Liver (tissue), 9 donors: Measurements from ENCODE around the gene OR52N5. TPM values are rescaled to one million over a fixed set of nuclear protein-coding genes. Genes with fewer than 3 reads are reported as not detected.

Experiments
- DNase-seq: peaks from one replicate; pipeline ENCODE4 v3.0.0-alpha.2; 2017; ENCODE audit warnings: low spot score
- H3K27ac ChIP-seq, 2 donors: one replicate each; pipeline ENCODE4 v1.7.0; 2013; ENCODE audit warnings: inconsistent platforms in 2 of 2, low read length in 2 of 2, control low read depth in 1 of 2, low read depth in 1 of 2, mild to moderate bottlenecking in 1 of 2
- H3K27me3 ChIP-seq, 4 donors: one replicate each; pipeline versions ENCODE4 v1.6.1 to v1.7.0; 2013; ENCODE audit warnings: low read length in 3 of 4, inconsistent platforms in 1 of 4, mild to moderate bottlenecking in 1 of 4, moderate library complexity in 1 of 4; ENCODE audit not compliant: control insufficient read depth in 4 of 4, insufficient read depth in 4 of 4
- H3K36me3 ChIP-seq, 4 donors: one replicate each; pipeline versions ENCODE4 v1.6.1 to v1.7.0; 2013; ENCODE audit warnings: low read length in 3 of 4, mild to moderate bottlenecking in 3 of 4, low read depth in 1 of 4, moderate library complexity in 1 of 4; ENCODE audit not compliant: control insufficient read depth in 4 of 4, insufficient read depth in 3 of 4
- H3K4me1 ChIP-seq, 4 donors: one replicate each; pipeline versions ENCODE4 v1.6.1 to v1.7.0; 2013; ENCODE audit warnings: low read length in 3 of 4, mild to moderate bottlenecking in 3 of 4, moderate library complexity in 1 of 4; ENCODE audit not compliant: control insufficient read depth in 4 of 4, insufficient read depth in 4 of 4
- H3K4me3 ChIP-seq, 3 donors: one replicate each; pipeline versions ENCODE4 v1.6.1 to v1.7.0; 2013; ENCODE audit warnings: low read length in 3 of 3, control low read depth in 1 of 3, low read depth in 1 of 3, mild to moderate bottlenecking in 1 of 3
- H3K9ac ChIP-seq, 2 donors: one replicate each; pipeline ENCODE4 v1.7.0; 2013; ENCODE audit warnings: low read length in 2 of 2, mild to moderate bottlenecking in 2 of 2, moderate library complexity in 2 of 2, control low read depth in 1 of 2, low read depth in 1 of 2
- H3K9me3 ChIP-seq, 4 donors: one replicate each; pipeline versions ENCODE4 v1.6.1 to v1.7.0; 2013; ENCODE audit warnings: low read length in 3 of 4; ENCODE audit not compliant: control insufficient read depth in 4 of 4
- ATF3 ChIP-seq: IDR thresholded peaks from 2 replicates; pipeline ENCODE4 v1.6.1; 2016; ENCODE audit warnings: antibody characterized with exemption
- EGR1 ChIP-seq, 2 donors: IDR thresholded peaks; 2 replicates each; pipeline ENCODE4 v1.6.1; 2016 to 2018; ENCODE audit warnings: antibody characterized with exemption in 2 of 2, low read depth in 2 of 2
- FOXA1 ChIP-seq: IDR thresholded peaks from 2 replicates; pipeline ENCODE4 v1.6.1; 2016; ENCODE audit warnings: antibody characterized with exemption
- GABPA ChIP-seq, 2 donors: IDR thresholded peaks in 1 of 2; conservative IDR thresholded peaks in 1 of 2; 2 replicates each; pipeline ENCODE4 v1.6.1; 2016; ENCODE audit warnings: antibody characterized with exemption in 2 of 2, mild to moderate bottlenecking in 1 of 2, moderate library complexity in 1 of 2
- HNF4A ChIP-seq, 2 donors: conservative IDR thresholded peaks; 2 replicates each; pipeline ENCODE4 v1.6.1; 2016; ENCODE audit warnings: antibody characterized with exemption in 2 of 2, mild to moderate bottlenecking in 2 of 2
- NR2F2 ChIP-seq: IDR thresholded peaks from 2 replicates; pipeline ENCODE4 v1.6.1; 2016; ENCODE audit warnings: antibody characterized with exemption
- RAD21 ChIP-seq, 2 donors: IDR thresholded peaks; 2 replicates each; pipeline ENCODE4 v1.6.1; 2016; ENCODE audit warnings: antibody characterized with exemption in 2 of 2, mild to moderate bottlenecking in 2 of 2
- REST ChIP-seq: IDR thresholded peaks from 2 replicates; pipeline ENCODE4 v1.6.1; 2016; ENCODE audit warnings: antibody characterized with exemption, mild to moderate bottlenecking
- RXRA ChIP-seq, 2 donors: IDR thresholded peaks; 2 replicates each; pipeline ENCODE4 v1.6.1; 2017 to 2018; ENCODE audit warnings: antibody characterized with exemption in 2 of 2, mild to moderate bottlenecking in 1 of 2
- TAF1 ChIP-seq: conservative IDR thresholded peaks from 2 replicates; pipeline ENCODE4 v1.6.1; 2016; ENCODE audit warnings: antibody characterized with exemption, mild to moderate bottlenecking
- YY1 ChIP-seq: IDR thresholded peaks from 2 replicates; pipeline ENCODE4 v1.6.1; 2016; ENCODE audit warnings: antibody characterized with exemption, mild to moderate bottlenecking
- WGBS: extraction: QIAGEN DNeasy Blood & Tissue Kit; methylation state at CpG from one replicate; pipeline ENCODE4 v1.1.7; 2013; 5-methylcytosine and 5-hydroxymethylcytosine counted together
- polyA plus RNA-seq, 2 donors: library from polyadenylated mRNA; stranded (reverse) in 1 of 2; unstranded in 1 of 2; fragments of 200-250 nt in 1 of 2; fragments of >200 nt in 1 of 2; fragmentation: Nextera tagmentation in 1 of 2; extraction: Ambion mirVana in 1 of 2; gene quantifications; one replicate each; pipeline versions ENCODE4 v1.2.1 to v1.2.3, GENCODE V29; 2013 to 2015
- total RNA-seq, 2 donors: library from RNA; depleted of rRNA; stranded (reverse); fragments of >200 nt; gene quantifications; one replicate each; pipeline ENCODE4 v1.2.3, GENCODE V29; 2014
- TF ChIP-seq, protein P1 (sequence below): IDR thresholded peaks from 2 replicates; pipeline ENCODE4 v1.6.1; 2016; ENCODE audit warnings: antibody characterized with exemption
- TF ChIP-seq, protein P2 (sequence below): fragments of 150-350 bp; IDR thresholded peaks from 2 replicates; pipeline ENCODE4 v1.5.1; 2017; ENCODE audit warnings: improper control_type of control experiment, low read depth, low read length; ENCODE audit not compliant: missing input control
- donor health status: healthy.
- donor health status: healthy.
- donor health status: healthy.
- donor health status: healthy.
- donor health status: healthy.

Gene OR52N5
- total and polyA plus RNA-seq, 4 donors = 0.08 TPM; not detected in 3

DNA sequence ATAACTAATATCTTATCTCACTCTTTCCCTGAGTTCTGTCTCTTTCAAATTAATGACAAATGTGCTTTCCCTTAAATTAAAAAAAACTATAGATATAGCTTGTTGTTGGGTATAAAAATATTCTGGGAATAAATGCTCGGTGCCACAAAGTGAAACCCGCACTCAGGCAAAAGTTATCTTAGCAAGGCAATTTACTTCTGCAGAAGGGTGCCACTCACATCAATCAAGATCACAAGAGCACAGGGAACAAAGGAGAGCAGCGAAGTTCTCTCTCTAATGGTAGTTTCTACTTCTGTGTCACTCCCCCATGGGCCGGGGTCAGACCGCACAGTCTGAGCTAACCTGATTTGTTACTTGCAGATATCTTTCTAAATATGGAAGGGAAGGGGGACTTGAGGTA lies 20.8 kb upstream of the OR52N5 start (continued):
- TF ChIP-seq RXRA (IDR thresholded peaks at IDR 0.05) (no peak), NR2F2 (no peak), TAF1 (no peak), FOXA1 (no peak)

GRCh38 chr11:5796541-5796940 lies 13.4 kb upstream of the OR52N5 start:
- Histone ChIP-seq H3K9ac (no peak overlapping the region), H3K9me3 (no peaks in the 10 kb centered on the region), H3K4me1 (no peaks in the 10 kb centered on the region), H3K27ac (no peak overlapping the region), H3K4me3 (no peak overlapping the region), H3K27me3 (peaks cover 0 to 3% (median 0%) of the 10 kb centered on the region in 4 donors), H3K36me3 (no peaks in the 10 kb centered on the region)
- 84% methylated on average over 6 of the region's 6 CpGs for whole genome bisulfite sequencing
- no peak for DNase-seq
- TF ChIP-seq, protein P1, sequence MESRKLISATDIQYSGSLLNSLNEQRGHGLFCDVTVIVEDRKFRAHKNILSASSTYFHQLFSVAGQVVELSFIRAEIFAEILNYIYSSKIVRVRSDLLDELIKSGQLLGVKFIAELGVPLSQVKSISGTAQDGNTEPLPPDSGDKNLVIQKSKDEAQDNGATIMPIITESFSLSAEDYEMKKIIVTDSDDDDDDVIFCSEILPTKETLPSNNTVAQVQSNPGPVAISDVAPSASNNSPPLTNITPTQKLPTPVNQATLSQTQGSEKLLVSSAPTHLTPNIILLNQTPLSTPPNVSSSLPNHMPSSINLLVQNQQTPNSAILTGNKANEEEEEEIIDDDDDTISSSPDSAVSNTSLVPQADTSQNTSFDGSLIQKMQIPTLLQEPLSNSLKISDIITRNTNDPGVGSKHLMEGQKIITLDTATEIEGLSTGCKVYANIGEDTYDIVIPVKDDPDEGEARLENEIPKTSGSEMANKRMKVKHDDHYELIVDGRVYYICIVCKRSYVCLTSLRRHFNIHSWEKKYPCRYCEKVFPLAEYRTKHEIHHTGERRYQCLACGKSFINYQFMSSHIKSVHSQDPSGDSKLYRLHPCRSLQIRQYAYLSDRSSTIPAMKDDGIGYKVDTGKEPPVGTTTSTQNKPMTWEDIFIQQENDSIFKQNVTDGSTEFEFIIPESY = no peak
- TF ChIP-seq REST (no peak), YY1 (no peak), ATF3 (no peak)
- TF ChIP-seq, protein P2, sequence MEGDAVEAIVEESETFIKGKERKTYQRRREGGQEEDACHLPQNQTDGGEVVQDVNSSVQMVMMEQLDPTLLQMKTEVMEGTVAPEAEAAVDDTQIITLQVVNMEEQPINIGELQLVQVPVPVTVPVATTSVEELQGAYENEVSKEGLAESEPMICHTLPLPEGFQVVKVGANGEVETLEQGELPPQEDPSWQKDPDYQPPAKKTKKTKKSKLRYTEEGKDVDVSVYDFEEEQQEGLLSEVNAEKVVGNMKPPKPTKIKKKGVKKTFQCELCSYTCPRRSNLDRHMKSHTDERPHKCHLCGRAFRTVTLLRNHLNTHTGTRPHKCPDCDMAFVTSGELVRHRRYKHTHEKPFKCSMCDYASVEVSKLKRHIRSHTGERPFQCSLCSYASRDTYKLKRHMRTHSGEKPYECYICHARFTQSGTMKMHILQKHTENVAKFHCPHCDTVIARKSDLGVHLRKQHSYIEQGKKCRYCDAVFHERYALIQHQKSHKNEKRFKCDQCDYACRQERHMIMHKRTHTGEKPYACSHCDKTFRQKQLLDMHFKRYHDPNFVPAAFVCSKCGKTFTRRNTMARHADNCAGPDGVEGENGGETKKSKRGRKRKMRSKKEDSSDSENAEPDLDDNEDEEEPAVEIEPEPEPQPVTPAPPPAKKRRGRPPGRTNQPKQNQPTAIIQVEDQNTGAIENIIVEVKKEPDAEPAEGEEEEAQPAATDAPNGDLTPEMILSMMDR = no peak

GRCh38 chr11:5791165-5791564 lies 8.0 kb upstream of the OR52N5 start, which contains the start of gene OR52N1:
TSS of gene OR52N1 (minus strand) at chr11:5791265. CDS start at chr11:5788816, 2,449 bp downstream.
- TF ChIP-seq RAD21 (IDR thresholded peaks at IDR 0.05) = no peak
- TF ChIP-seq NR2F2 = no peak
- no peak for TF ChIP-seq YY1
- no peak for TF ChIP-seq GABPA (IDR thresholded peaks at IDR 0.05 in 1 of 2, conservative IDR thresholded peaks at IDR 0.05 in 1 of 2)
- TF ChIP-seq ATF3 = no peak
- no peak for TF ChIP-seq HNF4A (conservative IDR thresholded peaks at IDR 0.05)
- TF ChIP-seq REST = no peak
- TF ChIP-seq, protein P2 = no peak
- TF ChIP-seq EGR1 (IDR thresholded peaks at IDR 0.05; ENCODE audit: low read depth in 2 of 2) = no peak
- no peak for TF ChIP-seq TAF1
- Histone ChIP-seq H3K9ac (no peak within 1 kb of the TSS), H3K27me3 (no peaks in the 10 kb centered on the region), H3K9me3 (no peaks in the 10 kb centered on the region), H3K36me3 (no peaks in the 10 kb centered on the region), H3K4me3 (no peak within 1 kb of the TSS), H3K27ac (no peak within 1 kb of the TSS), H3K4me1 (no peaks in the 10 kb centered on the region)
- 68% methylated on average over 3 of the region's 3 CpGs for WGBS
- DNase-seq = no peak
